Measurements from ENCODE around the gene ULBP1. TPM values are rescaled to one million over a fixed set of nuclear protein-coding genes. Genes with fewer than 3 reads are reported as not detected.
"Not testable (repeated sequence)": the region's sequence is repeated elsewhere in the genome, so short reads cannot be mapped to it uniquely, and the experiment has no call there.

The ULBP1 gene
- total RNA-seq, 1 donor, result 0.10 TPM

DNA sequence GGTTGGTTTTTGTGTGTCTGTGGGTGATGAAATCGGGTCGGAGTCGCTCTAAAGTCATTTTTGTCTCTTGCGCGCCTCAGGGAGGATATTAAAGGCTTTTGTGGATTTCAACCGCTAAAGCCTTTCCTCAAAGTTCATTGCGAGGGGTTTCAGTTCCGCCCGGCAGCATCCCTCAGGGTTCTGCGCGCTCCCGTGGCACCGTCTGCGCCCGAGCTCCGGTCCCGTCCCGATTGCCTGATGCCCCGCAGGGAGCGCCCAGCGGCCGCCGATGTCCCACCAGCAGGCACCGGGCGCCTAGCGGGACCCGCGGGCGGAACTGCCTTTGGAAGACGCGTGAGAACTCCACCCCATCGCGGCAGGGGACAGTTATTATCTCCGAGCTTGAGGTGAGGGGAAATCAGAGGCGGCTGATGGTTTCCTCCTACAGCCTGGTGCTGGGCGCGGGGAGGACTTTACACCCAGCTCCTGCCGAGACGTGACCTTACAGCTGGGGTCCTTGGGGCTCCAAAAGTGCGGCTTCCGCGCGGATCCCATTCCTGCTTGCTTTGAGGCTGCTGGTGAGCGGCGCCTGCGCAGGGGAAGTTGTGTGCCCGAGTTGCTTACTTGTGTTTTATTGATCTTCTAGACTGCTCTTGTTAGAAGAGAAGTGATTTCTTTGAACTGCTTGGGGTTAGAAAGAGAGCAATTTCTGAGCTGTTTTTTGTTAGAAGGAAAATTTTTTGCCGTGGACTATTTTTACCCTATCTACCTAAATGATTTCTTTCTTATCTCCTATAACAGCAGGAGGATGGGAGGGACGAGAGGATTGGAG, 27.1 kb downstream of the ULBP1 start:
- H3K9me3 ChIP-seq (ENCODE audit: low read depth, low read length), result peaks cover 10% of the 10 kb centered on the region
- no peak overlapping the region for H3K4me3 ChIP-seq (ENCODE audit: low read length)
- peaks cover 23% of the 10 kb centered on the region for H3K4me1 ChIP-seq (ENCODE audit: insufficient read depth, low read length)
- H3K27me3 ChIP-seq (ENCODE audit: insufficient read depth, low read length), result peaks cover 95% of the 10 kb centered on the region

DNA sequence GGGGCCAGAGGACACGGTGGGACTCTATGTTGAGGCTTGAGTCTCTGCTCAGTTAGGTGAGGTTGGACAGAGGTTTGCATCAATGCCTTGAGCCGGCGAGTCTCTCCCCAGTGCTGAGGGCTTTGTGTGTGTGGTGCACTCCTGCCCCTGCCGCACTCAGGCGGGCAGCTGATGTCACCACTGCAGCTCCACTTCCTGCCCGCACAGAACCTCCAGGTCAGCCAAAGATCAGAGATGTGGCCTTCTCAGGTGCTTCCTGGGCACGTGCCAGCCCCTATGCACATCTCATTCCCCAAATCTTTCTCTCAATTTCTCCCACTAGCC, 27.7 kb downstream of the ULBP1 start:
- H3K27me3 ChIP-seq (ENCODE audit: insufficient read depth, low read length), result peaks cover 95% of the 10 kb centered on the region
- peaks cover 23% of the 10 kb centered on the region for H3K4me1 ChIP-seq (ENCODE audit: insufficient read depth, low read length)
- not testable (repeated sequence) for H3K4me3 ChIP-seq (ENCODE audit: low read length); H3K9me3 ChIP-seq (ENCODE audit: low read depth, low read length)

DNA sequence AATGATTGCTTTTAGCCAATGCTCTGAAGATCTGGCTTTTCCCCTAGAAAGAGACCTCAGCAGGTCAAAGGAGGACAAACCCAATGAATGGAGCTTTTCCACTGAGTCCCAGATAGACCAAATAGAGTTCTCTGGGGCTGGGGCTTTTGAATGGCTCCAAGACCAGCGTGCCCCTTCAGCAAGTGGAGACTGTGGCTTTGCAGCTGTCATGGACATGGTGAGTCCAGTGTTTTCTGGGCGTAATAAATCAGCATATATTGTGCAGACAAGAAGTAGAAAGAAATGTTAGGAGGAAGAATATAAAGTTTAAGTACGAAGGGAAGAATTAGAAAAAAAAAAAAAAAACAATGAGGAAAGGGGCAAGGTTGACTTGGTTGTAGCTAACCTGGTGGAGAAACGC, 28.1 kb downstream of the ULBP1 start:
- H3K4me3 ChIP-seq (ENCODE audit: low read length), result no peak overlapping the region
- H3K27me3 ChIP-seq (ENCODE audit: insufficient read depth, low read length), result peaks cover 95% of the 10 kb centered on the region
- peaks cover 10% of the 10 kb centered on the region for H3K9me3 ChIP-seq (ENCODE audit: low read depth, low read length)
- peaks cover 23% of the 10 kb centered on the region for H3K4me1 ChIP-seq (ENCODE audit: insufficient read depth, low read length)

DNA sequence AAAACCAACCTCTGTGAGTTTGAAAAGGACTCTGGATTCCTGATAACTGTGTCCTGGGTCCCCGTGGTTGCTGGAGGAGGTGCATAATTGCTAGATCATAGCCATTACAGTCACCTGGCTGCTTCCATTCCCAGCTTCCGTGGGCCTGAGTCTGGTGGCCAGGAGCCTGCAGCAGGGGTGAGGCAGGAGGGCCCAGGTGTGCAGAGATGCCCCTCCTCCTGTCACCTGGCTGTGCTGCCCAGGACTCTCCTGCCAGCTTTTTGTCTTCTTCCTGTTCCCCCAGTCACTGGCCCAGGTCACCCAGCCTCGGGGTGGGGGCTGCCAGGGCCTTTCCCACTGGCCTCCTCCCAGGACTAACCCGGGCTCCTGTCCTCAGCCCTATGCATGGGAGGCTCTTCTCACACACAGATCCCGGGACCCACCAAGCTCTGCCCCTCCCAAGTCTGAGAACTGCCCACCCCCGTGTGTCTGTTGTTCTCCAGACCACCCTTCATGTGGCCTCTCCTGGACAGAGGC, 31.6 kb downstream of the ULBP1 start:
- H3K4me1 ChIP-seq (ENCODE audit: insufficient read depth, low read length), result peaks cover 15% of the 10 kb centered on the region
- H3K27me3 ChIP-seq (ENCODE audit: insufficient read depth, low read length), result peaks cover 66% of the 10 kb centered on the region
- no peak overlapping the region for H3K4me3 ChIP-seq (ENCODE audit: low read length)
- H3K9me3 ChIP-seq (ENCODE audit: low read depth, low read length), result no peaks in the 10 kb centered on the region

DNA sequence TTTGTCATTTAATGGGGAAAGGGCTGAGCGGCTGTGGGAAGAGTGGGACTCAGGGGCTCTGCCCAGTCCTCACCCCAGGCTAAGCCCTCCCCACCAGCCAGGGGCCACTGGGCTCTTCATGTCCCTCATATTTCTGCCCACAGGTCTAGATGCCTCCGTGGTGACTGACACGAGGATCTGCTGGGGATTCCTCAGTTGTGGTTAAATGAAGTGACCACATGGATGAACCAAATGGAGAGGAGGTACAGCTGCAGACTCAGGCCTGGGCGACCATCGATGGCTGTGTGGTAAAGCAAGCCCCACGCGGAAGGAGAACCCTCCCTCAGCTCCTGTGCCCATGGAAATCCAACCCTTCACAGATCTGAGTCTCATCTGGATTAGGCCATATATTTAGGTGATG, 32.2 kb downstream of the ULBP1 start:
- H3K4me1 ChIP-seq (ENCODE audit: insufficient read depth, low read length), result peaks cover 9% of the 10 kb centered on the region
- H3K9me3 ChIP-seq (ENCODE audit: low read depth, low read length), result no peaks in the 10 kb centered on the region
- H3K4me3 ChIP-seq (ENCODE audit: low read length), result no peak overlapping the region
- H3K27me3 ChIP-seq (ENCODE audit: insufficient read depth, low read length), result peaks cover 59% of the 10 kb centered on the region

DNA sequence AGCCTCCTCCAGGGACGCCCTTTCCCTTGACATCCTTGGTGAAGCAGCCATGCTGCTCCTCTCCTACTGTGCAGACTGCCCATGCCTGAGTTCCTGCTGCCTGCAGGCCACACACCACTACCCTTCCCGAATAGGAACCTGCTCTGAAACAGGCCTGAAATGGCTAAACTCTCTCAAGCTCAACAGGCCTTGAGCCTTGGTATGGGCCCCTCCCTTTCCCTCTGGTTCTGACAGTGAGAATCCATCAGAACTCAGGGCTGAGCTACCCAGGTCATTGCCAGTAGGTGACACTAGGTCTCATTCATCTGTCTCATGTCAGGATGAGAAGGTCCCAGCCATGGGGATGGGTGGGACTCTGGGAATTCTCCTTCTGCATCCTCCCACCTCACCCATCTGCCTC, 35.9 kb downstream of the ULBP1 start:
- Histone ChIP-seq H3K4me1 (ENCODE audit: insufficient read depth, low read length) (peaks cover 7% of the 10 kb centered on the region), H3K27me3 (ENCODE audit: insufficient read depth, low read length) (peaks cover 27% of the 10 kb centered on the region), H3K9me3 (ENCODE audit: low read depth, low read length) (no peaks in the 10 kb centered on the region), H3K4me3 (ENCODE audit: low read length) (no peak overlapping the region)

DNA sequence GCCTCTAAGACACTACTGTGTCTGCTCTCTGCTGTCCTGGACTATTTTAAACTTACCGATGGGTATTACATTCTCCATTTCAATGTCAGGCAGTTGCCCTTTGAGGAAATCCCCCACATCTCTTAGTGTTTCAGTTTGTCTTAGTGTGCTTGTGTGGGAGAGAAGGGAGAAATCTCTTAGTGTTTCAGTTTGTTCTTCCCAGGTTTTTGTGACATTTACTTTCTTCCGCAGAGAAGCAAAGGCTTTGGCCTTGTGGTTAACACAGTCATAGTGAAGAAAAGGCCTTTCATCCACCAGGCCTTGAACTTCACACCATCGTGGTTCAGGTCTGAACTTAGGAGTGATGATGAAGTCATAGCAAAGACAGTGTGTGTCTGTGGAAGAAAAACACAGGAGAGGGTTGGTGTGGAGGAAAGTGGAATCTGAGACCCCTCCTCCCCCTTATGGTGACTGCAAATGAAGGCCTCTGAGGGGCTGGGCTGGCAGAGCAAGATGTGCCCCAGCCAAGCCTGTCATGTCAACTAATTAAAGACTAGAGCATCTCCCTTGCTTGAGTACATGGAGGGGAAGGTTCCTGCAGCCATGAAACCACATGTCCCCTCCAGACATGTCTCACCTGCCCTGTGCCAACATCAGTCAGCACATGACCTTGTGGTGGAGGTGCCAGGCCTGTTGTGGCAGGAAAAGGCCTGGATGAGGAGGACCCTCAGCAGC, 37.7 kb downstream of the ULBP1 start:
- Histone ChIP-seq H3K4me3 (ENCODE audit: low read length) (no peak overlapping the region), H3K4me1 (ENCODE audit: insufficient read depth, low read length) (peaks cover 20% of the 10 kb centered on the region), H3K9me3 (ENCODE audit: low read depth, low read length) (no peaks in the 10 kb centered on the region), H3K27me3 (ENCODE audit: insufficient read depth, low read length) (peaks cover 14% of the 10 kb centered on the region)

DNA sequence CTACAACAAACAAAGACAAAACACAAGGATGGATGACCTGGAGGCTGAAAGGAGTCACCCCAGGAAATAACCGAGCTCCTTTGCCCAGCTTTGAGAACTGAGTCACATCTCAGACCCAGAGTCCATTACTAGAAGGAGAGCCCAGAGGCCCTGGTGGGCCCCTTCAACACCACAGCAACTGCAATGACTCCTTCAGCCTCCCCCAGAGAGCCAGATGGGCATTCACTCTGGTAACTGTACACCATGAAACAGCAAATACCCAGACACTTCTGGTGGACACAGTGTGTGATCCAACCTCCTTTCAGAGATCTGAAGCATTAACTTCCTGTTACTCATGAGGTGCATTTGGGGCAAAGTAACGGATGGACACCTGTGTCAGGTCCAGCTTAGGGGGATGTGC, 39.0 kb downstream of the ULBP1 start:
- Histone ChIP-seq H3K27me3 (ENCODE audit: insufficient read depth, low read length) (peaks cover 6% of the 10 kb centered on the region), H3K9me3 (ENCODE audit: low read depth, low read length) (no peaks in the 10 kb centered on the region), H3K4me3 (ENCODE audit: low read length) (no peak overlapping the region), H3K4me1 (ENCODE audit: insufficient read depth, low read length) (peaks cover 20% of the 10 kb centered on the region)

DNA sequence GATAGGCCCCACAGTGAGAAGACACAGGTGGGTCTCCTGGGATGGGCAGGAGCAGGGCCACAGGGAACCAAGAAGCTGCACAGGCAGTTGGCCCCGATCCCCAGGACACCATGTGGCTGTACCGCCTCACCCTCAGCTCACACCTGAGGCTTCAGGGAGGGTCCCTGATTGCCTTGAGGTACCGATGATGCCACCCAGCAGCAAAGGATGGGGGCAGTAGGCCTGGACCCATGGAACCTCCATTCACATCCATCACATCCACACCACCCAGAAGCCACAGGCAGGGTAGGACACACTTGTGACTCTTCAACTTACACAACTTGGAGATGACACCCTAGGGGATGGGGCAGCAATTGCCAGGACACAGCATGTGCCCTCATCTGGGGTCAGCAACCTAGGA, 39.9 kb downstream of the ULBP1 start:
- H3K4me3 ChIP-seq (ENCODE audit: low read length); H3K9me3 ChIP-seq (ENCODE audit: low read depth, low read length); H3K27me3 ChIP-seq (ENCODE audit: insufficient read depth, low read length): not testable (repeated sequence)
- peaks cover 20% of the 10 kb centered on the region for H3K4me1 ChIP-seq (ENCODE audit: insufficient read depth, low read length)

DNA sequence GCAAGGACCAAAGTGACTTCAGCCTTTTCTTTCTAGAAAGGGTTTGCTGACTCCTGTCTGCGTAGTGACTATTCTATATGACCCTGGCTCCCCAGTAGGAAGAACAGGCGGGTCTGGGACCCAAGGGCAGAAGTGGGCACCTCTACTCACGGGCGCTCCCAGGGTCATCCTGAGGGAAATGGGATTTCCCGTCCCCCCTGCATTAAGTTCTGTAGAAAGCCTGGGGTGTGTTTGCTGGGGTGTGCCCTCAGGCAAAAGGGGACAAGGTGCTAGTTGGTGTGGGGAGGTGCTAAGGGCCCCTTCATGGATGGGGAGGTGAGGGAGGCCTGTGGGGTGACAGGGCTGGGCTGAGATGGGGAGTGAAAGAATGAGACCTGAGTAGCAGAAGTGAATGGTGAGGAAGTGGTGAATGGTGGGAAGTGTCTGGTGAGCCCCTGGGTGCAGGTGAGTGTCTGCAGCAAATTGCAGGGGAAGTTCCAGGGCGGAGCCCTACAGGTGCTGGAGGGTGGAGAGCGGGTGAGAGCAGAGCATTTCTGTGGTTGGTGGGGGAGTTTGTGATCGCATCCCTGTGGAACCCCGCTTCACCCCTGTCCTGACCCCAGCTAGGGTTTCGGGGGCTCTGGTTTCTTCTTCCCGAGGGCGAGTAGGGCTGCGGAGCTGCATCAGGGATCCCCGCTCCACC, 40.5 kb downstream of the ULBP1 start:
- peaks cover 20% of the 10 kb centered on the region for H3K4me1 ChIP-seq (ENCODE audit: insufficient read depth, low read length)
- peaks cover 14% of the 10 kb centered on the region for H3K27me3 ChIP-seq (ENCODE audit: insufficient read depth, low read length)
- no peaks in the 10 kb centered on the region for H3K9me3 ChIP-seq (ENCODE audit: low read depth, low read length)
- peak overlapping the region; percentile 53 for H3K4me3 ChIP-seq (ENCODE audit: low read length)

DNA sequence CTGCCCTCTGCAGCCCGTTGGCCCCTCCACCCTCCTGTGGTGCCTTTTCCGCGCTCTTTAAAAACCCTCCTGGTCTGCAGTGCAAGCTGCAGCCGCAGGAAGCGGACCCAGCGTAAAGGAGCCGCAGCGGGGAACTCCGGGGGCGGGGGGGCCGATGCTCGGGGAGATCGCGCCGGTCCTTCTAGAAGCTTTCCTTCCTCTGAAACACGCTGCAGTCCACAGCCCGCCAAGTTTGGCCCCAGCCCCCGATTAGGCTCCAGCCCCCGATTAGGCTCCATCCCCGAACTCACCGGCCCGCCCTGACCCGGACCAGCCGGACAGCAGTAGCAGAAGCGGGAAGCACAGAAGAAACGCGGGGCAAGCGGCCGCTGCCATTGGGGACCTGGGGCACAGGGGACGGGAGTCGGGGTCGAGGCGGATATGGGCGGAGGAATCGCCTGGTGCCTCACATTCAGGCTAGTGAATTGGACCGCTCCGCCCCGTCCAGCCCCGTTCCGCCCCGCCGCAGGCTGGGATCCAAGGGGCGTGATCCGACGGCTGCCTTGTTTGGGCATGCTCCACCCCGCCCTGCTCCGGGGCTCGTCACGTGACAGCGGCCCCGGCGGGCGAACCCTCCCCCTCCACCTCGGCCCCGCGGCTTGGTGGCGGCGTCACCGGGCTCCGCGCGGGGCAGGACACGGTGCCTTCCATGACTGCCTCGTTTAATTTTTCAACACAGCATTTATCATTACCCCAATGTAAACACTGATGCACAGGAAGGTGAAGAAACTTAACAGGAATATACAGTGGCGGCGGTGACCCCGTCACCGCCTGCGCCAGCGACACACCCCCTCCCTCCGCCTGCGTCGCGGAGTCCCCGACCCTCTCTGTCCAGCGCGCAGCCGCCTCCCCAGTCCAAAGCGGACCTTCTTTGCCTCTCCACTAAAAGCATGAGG, 41.3 kb downstream of the ULBP1 start:
- Histone ChIP-seq H3K9me3 (ENCODE audit: low read depth, low read length) (no peaks in the 10 kb centered on the region), H3K4me3 (ENCODE audit: low read length) (peak overlapping the region; percentile 53), H3K4me1 (ENCODE audit: insufficient read depth, low read length) (peaks cover 20% of the 10 kb centered on the region), H3K27me3 (ENCODE audit: insufficient read depth, low read length) (peaks cover 22% of the 10 kb centered on the region)

DNA sequence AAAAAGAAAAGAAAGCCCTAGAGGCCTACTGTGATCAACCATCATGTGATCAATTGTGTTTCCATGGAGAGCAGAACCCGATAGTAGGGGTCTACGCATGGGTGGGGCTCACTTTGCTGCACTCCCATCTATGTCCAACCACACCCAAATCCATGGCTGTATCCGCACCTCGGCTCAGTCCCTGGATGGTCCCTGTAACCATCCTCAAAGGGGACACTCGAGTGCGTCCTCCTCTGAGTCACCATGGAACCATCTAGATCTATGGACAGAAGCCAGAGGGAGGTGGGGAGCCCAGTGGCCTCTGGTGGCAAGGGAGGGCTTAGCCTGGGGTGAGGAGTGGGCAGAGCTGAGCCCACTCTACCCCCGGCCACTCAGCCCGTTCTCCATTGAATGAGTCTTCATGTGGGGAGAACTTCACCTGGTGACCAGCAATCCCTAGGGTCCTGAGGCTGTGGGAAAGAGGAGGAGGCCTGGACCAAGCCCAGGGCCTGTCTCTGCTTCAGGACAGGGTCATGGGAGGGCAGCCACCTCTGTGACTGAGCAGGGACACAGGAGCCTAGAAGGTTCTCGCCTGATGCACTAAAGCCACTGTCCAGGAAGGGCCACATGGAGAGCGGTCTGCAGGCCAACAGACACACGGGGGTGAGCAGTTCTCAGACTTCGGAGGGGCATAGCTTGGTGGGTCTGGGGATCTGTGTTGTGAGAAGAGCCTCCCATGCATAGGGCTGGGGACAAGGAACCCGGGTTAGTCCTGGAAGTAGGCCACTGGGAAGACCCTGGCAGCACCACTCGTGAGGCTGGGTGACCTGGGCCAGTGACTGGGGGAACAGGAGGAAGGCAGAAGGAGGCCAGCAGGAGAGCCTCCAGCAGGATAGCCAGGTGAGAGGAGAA, 42.3 kb downstream of the ULBP1 start:
- H3K4me3 ChIP-seq (ENCODE audit: low read length), result peak overlapping the region; percentile 53
- H3K9me3 ChIP-seq (ENCODE audit: low read depth, low read length), result no peaks in the 10 kb centered on the region
- H3K27me3 ChIP-seq (ENCODE audit: insufficient read depth, low read length), result peaks cover 28% of the 10 kb centered on the region
- H3K4me1 ChIP-seq (ENCODE audit: insufficient read depth, low read length), result peaks cover 20% of the 10 kb centered on the region

DNA sequence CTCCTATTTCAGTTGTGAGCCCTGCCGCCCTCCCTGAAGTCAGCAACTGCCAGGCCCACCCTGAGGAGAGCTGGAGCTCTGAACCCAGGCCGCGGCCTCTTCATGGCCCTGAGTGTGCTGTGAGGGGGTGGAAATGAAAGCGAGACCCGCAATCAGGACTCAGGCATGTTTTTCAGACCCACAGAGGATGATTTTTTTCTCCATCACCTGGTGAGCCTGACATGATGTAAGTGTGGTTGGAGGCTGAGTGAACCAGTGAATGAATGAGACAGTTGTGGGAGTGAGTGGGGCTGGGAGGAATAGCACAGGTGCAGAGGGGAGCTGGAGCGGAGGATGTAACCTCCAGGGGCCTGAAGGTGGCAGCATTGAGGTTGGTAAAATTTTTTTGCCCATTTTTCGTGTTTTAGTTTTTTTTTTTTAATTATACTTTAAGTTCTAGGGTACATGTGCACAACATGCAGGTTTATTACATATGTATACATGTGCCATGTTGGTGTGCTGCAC, 43.3 kb downstream of the ULBP1 start:
- Histone ChIP-seq H3K27me3 (ENCODE audit: insufficient read depth, low read length) (peaks cover 38% of the 10 kb centered on the region), H3K4me1 (ENCODE audit: insufficient read depth, low read length) (peaks cover 20% of the 10 kb centered on the region), H3K9me3 (ENCODE audit: low read depth, low read length) (no peaks in the 10 kb centered on the region), H3K4me3 (ENCODE audit: low read length) (no peak overlapping the region)
